NCI-H2107 treated with DMSO at 0.1 percent for 48 hours (cell line): Measurements from ENCODE around the gene EFCAB6.

Experiments
- DNase-seq: peaks from one replicate; lab custom pipeline; 2025; ENCODE audit not compliant: unreplicated experiment; lab: John Stamatoyannopoulos, UW

EFCAB6 gene

DNA sequence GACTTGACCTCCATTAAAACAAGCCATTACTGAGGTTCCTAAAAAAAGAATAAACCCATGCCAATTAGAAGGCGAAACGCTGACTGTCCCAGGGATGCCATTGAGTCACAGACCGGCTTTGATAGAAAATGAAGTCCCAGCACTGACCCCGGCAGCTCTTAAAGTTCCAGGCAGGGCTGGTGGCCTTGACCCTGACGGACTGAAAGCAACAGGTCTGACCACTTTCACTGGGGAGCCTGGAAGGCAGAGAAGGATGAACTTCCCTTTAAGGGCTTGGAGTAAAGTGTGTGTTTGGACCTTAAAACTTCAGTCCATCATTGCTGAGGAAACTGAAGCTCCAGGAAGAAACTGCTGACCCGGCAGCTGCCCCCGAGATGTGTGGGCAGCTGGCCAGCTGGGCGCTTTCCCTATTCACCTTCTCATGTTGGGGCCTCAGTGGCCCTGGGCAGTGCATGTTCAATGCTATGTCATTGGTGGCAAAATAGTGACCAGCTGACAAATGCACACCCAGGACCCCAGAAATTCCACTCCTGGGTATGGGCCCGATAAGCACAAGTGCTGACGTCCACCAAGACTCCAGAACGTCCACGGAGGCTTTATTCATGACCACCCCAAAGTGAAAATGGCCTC is 18.9 kb upstream of the EFCAB6 start:
- DNase-seq = no peak

DNA sequence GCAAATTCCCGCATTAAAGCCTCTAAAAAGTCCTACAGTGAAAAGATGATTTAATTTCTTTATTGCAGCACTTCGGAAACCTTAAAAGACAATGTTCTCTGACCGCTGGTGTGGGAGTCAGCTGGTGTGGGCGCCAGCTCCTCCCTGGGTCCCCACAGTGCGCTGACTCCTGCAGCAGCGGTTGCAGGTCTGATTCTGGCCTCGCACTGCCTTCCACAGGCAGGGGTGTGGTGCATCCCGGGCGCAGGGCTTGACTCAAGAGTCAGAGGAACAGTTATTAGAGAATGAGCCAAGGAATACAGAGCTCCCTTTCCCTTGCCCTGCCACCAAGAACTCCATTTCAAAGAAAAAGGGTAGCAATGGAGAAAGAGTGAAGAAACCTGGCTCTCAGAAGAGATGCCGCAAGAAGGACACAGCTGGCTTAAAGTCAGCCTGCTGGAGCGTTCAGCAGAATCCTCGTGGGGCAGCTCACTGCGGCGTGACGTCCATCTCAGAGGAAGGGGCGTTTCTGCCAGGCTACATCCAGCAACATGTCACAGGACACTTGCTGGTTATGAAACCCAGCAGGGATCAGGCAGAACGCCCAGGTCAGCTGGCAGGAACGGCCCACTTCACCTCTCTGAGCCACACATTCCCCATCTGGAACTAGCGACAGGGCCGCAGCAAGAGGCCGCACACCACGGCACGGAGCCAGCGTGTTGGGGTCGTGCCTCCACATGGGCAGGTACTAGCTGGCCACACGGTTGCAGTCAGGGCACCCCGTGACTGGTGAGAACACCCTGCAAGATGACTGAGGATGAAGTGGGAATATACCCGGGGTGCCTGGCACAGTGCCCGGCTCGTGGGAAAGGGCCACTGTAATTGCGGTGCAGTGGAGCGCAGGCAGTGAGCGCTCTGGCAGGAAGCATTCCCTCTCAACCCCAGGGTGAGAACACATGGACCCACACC is 18.1 kb upstream of the EFCAB6 start:
- no peak for DNase-seq

DNA sequence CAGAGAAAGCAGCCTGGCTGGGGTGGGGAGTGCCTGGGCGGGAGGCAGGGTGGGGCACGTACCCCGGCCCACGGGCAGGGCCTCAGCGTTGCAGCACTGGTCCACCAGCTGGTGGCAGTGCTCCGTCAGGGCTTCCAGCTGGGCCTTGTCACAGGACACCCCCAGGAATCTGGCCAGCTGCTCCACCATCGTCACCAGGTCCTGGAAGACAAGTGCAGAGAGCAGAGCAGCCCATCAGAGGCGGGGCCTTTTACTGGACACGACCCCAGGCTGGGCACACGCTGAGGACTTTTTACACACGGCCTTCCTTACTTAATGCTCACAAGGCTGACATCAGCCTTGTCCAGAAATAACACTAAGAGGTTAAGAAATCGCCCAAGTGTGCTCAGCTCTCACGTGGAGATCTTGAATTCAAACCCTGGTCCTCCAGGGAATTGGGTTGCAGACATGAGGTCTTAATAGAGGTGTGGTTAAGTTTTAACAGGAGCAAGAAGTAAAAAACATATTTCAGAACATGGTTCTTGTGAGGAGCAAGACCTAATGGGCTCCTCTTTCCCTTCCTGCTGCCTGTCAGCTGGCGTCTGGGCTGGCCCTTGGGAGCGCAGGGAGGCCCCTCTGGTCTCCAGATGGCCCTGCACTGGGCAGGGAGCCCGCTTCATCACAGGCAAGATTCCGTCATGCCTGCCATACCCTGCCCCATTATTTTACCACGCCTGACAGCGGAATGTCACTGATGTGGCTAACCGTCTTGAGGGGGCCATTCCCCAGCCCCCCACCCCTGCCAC is 17.1 kb upstream of the EFCAB6 start:
- no peak for DNase-seq

DNA sequence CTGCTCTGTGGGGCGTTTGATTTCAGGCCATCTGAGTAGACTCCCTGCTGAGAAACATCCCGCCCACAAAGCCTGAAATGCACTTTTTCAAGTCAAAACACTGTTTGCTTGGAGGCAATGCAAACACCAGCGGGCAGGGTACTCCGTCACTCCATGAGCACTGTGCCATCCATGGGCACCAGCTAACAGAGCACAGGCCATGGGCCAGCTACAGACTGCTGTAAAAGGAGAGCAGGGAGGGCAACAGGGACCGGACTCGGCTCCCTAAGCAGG is 16.6 kb upstream of the EFCAB6 start:
- no peak for DNase-seq

DNA sequence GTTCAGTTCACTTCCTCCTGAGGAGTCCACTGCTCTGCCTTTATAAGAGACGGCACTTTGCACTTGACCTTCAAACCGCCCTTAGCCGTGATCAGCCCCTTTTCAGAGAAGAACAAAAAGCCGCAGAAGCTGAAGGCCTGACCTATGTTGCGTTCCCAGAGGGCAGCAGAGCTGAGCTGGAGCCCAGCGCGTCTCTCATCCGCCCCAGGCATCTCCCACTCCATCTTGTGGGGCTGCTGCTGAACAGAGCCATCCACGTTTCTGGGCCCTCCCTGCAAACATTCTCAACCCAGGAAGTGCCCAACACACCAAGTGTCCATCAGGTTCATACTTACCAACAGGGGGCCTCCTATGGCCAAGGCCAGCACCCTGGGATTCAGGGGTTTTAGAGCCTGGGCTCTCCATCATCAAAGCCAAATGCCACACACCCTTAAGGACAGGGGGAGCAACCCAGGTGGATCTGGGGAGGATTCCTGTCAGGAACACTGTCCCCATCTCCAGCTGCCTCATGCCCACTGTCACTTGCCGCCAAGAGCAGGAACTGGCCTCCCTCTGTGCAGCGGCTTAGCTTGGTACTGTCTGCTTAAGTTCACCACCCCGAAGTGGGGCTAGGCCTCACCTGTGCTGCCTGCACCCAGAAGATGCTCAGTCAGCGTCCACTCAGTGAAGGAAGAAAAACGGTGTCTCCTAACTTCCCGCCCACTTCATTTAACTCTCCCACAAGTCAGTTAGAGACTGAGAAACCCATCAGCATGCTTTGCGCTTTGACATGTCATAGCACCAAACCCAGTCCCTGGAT is 16.0 kb upstream of the EFCAB6 start:
- DNase-seq = no peak

DNA sequence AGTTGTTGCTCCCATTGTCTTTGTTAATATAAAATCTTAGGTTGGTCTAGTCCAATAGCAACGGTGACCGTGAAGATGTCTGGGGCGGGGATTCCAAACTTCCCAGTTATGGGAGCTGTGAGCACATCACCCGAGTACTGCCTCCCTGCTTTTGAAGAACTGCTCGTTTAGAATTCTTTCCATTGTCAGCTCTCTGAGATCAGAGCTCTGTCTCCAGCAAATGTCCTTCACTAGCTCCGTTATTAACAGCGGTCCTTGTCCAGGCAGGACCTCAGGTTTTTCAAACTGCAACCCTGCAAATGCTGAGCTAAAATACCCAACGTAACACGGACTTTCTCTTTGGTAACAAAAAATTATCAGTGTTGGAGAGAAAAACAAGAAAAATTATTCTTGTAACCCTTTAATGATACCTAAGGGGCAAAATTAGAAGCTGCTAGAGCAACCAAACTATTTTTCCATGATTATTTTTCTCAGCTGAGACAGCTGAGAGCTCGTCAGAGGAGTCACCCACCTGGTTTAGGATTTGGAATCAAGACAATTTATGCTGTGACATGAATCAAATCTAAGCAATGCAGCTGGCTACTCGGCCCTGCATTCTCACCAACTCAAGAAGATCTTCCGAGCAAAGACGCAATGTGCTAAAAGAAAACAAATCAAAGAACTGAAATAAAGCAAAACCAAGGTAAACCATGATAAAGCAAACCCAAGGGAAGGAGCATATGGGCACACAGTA is 15.1 kb upstream of the EFCAB6 start:
- DNase-seq = no peak

DNA sequence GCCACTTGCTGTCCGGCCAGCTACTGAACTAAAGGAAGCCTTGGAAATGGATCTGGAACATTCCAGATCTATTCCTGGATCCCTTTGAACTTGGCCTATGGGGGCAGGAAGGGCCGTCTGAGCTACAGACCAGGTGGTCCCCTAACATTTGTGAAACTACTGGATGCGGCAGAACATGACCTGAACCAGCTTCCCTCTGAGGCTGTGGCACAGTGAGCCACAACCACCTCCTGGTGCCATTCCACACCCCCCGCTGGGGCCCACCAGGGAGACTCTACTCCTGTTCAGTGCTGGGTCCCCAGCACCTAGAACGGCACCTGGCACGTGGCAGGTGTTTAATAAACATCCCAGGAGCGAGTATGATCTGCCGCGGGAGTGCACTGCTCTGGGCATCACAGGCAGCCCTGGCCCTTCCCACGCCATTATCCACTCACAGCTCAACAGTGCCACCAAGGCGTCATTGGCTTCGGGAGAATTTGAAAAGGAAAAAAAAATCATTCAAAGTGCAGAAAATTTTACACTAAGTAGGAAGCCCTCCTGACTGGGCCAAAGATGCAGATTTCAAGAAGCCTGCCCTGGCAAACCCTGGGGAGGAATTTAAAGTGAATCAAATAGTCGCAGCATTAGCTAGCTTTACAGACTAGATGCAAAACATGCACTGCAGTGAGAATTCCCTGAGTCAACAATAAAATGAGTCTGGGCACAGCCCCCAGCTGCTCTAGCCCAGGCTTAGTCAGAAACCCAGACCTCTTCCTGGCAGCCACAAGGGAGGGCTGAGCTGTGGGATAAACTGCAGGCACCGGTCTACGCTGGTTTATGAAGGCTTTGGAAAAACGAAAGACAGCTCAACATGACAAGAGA is 14.3 kb upstream of the EFCAB6 start:
- DNase-seq = no peak

DNA sequence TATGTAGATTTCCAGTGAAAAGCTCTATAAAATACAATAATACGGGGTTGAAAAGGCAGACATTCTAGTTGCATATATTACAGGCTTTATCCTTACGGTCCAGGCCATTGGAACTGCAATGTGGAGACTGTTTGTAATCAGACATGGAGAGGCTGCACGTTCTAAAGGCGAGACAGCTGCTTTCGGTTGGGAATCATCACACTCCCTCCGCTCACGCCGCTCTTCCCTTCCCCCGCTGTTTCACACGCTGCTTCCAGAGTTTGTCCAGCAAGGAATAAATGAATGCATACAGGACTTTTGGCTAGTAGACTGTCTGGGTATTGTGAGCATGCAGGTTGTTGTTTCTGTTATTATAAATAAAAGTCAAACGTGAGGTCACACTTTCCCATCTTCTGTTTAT is 13.5 kb upstream of the EFCAB6 start:
- DNase-seq = no peak

DNA sequence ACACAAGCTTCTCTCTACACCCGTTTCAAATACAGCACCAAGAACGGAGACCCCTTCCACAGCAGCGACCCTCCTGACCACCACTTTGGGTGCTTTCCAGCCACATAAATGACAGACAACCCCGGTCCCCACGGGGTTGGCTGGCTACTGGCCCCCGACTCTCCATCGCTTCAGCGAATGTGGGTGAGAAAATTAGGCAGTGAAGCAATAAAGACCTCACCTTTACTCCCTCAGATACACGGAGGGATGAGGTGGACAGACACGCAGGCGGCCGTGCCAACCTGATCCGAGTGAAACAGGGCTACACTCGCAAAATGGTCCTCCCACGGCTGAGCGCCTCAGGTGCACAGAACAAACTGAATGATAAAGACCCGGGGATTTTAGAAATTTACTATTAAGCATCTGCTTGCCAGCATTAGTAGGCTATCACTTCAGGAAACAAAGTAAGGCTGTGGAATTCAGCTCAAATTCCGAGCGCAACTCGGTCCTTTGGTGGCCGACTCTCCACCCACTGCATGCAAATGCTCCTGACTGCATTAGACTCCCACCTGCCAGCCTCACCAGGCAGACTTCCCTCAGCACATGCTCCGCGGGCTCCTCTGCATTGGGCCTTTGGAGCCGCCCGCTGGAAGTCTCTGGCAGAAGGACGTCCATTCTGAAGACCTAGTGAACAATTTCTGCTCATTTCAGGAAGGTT is 12.8 kb upstream of the EFCAB6 start:
- no peak for DNase-seq

DNA sequence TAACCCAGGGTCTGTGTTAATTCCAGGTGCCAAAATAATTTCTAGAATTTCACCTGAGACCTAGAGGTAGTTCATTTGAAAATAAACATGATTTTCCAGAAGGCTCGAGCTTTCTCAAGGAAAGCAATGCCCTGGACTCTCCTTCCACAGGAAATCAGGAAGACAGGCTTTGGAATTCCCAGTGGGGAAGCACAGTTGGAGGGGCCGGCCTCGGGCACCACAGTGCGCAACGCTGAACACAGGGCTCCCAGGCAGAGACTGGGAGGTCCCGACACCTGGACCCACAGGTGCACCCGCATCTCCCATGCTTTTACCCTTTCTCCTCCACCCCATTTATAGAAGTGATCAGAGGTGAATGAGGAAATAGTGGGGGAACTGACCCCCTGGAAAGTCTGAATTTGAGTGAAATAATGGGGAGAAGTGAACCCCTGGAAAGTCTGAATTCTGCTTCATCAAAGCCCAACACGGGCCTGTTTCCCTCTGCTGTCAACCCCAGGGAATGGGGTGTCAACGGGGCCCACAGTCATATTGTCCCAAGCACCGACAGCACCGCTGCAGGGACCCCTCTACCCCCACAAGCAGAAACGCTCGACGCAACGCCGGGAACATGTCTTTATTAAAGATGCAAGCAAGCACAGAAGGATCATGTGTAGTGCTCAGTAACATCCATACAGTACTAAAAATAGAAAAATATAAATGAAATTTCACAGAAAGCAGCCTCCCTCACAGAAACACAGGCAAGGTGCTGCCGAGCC is 12.0 kb upstream of the EFCAB6 start:
- DNase-seq = no peak

DNA sequence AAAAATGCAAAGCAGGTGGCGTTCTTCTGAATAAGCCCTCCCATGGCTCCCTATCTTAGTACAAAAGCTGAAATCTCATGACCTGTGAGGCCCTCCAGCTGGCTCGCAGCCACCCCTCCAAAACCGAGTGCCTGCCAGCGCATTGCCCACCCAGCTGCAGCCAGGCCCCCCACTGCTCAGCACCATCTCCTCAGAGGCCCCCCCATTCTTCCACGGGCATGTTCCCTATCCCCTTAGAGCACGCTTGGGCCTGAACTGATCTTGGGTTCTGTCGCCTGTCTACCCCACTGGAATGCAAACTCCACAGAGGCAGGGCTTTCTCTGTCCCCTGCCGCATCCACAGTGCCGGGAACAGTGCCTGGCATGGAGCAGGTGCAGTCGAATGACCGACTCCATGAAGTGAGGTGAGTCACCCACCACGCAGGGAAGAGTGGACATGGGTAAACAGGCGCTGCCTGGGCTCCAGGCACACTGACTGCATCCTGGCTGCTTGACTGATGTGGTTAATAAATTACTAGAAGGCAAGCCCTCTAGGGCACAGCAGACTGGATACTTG is 11.3 kb upstream of the EFCAB6 start:
- no peak for DNase-seq

DNA sequence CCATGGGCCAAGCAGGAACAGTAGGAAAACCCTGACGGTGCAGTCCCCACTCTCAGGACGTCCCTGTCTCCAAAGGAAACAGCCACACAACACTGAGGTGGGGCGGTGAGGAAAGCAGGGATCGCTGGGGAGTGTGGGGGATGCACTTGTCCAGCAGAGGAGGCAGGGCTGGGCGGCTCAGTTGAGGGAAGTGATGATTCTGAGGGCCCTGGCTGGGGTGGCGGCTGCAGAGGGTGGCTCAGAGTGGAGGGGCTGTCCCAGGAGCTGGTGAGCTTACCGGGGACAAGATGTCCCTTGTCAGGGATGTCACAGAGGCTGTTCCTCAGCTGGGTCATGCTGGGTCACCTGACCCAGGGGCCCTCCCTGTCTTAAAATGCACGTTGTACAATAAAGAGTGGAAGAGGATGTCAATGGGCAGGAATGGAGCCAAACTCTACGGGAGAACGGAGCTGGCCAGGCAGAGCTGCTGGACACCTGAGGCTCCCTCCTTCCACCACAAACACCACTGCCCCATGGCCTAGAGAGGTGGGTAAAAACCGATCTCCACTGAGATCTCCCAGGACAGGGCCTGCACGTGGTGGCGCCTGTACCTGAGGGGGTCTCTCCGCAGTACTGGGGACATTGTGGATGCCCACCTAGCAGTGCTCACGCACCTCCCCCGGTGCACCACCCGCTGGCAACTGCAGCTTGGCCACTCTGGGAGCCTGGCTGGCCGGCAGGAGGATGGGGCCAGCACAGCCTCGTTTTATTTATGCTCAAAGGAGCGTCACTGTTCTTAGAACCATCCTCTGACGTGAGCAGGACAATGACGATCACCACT is 9.7 kb upstream of the EFCAB6 start:
- DNase-seq = no peak

DNA sequence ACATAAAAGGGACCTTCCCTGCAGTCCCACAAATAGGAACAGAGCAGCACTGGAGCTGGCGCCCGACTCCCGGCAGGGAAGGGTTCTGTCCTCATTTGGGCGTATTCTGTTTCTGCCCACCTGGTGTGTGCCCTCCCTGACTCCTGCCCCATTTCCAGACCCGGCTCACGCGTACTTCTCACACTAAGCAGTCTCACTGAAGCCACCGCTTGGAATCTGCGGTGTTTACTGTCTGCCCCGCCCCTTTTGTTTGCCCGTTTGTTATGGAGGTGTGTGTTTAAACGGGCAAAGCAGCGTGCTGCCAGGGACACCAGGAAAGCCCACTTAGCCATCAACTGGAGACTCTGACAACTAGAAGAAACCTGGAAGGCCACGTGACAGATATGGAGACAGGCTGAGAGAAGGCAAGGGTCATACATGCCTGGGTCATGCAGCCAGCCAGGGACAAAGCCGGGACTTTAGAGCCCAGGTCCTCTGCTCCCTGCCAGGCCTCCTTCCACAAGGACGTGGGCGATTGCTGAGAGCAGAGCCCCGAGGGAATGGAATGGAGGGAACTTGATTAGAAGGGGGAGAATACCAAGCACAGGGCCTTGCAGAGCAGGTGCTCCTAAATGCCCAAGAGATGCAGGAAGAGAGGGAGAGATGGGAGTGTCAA is 8.7 kb upstream of the EFCAB6 start:
- no peak for DNase-seq

DNA sequence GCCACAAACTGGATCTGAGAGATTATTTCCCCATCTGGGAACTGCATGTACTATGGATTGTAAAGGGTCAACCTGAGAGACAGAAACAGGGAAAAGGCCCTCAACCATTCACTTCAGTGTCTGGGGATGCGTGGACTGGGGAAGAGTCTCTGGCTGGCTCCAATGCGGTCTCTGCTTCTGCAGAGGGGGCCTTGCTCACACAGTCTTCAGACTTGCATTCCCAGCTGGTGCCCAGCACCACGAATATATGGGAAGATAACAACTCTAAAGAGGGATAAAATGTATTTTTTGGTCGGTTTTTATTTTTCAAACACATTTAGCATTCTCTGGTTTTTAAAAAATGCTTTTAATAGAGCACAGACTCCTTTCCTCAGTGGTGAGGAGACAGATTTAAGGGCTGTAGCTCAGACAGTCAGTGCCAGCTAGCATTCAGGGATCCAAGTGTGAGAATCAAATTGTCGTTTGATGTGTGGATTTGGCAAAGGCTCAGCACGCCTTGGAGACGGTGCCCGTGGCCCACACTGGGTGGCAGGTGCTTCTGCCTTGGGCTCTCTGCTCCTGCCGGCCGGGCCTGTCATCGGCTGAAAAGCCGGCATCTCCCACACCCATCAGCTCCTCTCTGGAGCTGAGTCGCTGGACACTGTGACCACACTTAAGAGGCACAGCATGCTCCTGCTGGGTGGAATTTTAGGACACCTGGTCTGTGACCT is 8.0 kb upstream of the EFCAB6 start:
- no peak for DNase-seq

DNA sequence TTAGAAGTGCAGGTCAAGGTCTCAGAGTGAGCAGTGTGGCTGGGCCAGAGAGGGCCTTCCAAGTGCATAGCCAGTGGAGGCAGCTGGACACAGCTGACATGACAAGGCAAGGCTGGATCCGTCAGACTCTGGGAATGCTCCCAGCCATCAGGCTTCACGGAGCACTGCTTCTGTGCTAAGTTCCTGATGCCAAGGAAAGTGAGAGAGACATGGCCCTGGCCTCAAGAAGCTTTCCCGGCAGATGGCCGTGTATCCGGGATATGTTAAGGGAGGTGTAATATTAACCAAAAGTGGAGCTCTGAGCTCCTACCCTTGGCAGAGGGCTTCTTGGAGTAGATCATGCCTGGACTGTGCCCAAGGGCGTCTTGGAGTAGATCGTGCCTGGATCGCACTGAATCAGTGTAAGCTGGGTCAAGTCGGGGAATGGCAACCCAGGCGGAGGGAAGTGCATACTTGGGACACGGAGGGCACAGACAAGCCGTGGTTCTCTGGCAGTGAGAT is 7.4 kb upstream of the EFCAB6 start:
- DNase-seq = no peak

DNA sequence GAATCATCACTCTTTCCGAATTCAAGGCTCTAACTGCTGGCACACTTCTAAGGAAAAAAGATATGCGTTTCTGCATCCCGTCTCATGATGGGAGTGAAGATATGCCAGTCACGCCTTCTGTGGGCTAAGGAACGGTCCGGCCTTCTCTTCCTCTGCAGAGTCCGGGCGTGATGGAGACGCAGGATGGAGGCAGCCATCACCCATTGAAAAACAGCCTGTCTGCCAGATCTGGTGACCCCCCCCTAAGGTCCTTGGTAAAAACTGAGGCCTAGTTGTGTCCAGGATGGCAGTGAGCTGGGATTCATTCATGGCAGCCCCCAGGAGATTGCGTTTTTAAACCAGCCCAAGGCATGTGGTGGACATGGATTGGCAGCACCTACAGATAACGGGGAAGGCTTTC is 6.9 kb upstream of the EFCAB6 start:
- DNase-seq = no peak
